Measurements from ENCODE around the gene RPL39. TPM values are rescaled to one million over a fixed set of nuclear protein-coding genes. Genes with fewer than 3 reads are reported as not detected.

The RPL39 gene
- total RNA-seq, 1 donor from 2014 or later = 1,813 TPM

DNA sequence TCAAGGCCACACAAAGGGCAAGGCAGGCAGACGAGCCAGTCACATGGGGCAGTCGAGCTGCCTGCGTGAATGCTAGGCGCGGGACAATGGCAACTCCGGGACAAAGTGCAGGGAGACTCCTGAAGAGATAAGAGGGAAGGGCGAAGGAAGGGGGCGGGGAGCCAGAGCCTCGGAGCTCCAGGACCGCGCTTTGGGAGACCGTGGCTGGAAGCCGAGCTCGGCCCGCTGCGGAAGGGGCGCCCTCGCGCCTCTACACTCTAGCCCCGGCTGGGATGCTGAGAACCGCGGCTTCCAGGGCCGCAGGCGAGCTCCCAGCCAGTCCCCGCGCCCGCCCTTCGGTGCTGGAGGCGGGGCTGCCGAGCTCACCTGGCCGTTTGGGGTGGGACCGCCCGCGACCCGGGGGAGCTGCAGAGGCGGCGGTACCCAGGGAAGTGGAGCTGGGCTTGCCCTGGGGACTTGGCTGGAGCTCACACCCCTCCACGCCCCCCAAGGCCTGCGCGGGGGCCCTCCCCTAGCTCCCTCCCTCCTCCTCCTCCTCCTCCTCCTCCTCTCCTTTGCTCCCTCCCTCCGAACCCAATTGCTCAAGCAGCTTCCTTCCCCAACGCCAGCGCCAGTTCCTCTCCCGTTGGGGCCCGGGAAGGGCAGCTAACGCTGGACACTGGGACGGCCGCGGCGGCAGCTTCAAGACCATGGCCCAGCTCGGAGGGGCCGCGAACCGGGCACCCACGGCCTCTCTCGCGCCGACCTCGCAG is 33.3 kb downstream of the RPL39 start, which contains the start of gene SOWAHD:
Gene SOWAHD (plus strand): TSS at position 610 of the 752 bp plus-strand sequence. CDS start 80 bp downstream, at position 690.
- H3K9me3 ChIP-seq = no peaks in the 10 kb centered on the region
- H3K27ac ChIP-seq = no peak within 1 kb of the TSS
- intact Hi-C loops (cut with DNase I) = no loop called here
- H3K36me3 ChIP-seq = no peaks in the 10 kb centered on the region
- no peak for TF ChIP-seq POLR2A (IDR thresholded peaks at IDR 0.05)
- TF ChIP-seq, protein P1, sequence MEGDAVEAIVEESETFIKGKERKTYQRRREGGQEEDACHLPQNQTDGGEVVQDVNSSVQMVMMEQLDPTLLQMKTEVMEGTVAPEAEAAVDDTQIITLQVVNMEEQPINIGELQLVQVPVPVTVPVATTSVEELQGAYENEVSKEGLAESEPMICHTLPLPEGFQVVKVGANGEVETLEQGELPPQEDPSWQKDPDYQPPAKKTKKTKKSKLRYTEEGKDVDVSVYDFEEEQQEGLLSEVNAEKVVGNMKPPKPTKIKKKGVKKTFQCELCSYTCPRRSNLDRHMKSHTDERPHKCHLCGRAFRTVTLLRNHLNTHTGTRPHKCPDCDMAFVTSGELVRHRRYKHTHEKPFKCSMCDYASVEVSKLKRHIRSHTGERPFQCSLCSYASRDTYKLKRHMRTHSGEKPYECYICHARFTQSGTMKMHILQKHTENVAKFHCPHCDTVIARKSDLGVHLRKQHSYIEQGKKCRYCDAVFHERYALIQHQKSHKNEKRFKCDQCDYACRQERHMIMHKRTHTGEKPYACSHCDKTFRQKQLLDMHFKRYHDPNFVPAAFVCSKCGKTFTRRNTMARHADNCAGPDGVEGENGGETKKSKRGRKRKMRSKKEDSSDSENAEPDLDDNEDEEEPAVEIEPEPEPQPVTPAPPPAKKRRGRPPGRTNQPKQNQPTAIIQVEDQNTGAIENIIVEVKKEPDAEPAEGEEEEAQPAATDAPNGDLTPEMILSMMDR (IDR thresholded peaks at IDR 0.05) = no peak
- TF ChIP-seq POLR2AphosphoS5 (IDR thresholded peaks at IDR 0.05; ENCODE audit: insufficient read depth in 1 of 2, low read depth in 1 of 2) = peak in 1 of 2 donors; percentile 31
- peak within 1 kb of the TSS; percentile 50 to 58 for H3K4me3 ChIP-seq
- H3K27me3 ChIP-seq = no peaks in the 10 kb centered on the region
- H3K4me1 ChIP-seq = no peaks in the 10 kb centered on the region
- DNase-seq (ENCODE audit: extremely low spot score in 2 of 2) = no peak

DNA sequence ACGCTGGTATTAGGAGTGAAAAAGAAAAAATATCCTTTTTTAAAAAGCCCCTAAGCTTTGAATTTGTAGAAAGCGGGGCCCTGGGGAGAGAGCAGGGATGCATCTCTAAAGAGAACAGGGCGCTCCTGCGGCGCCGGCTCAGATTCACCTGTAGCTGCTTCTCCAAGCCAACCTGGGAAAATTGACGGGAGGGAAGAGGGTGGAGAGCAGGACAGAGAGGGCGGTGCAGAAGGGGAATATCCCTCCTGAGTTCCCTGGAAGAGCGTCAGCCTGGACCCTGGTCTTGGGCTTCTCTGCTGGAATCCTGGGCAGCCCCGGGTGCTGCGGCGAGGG is 33.8 kb downstream of the RPL39 start:
- Histone ChIP-seq H3K4me1 (no peaks in the 10 kb centered on the region), H3K27ac (no peak overlapping the region), H3K9me3 (no peaks in the 10 kb centered on the region), H3K4me3 (peak overlapping the region; percentile 50 to 58), H3K36me3 (no peaks in the 10 kb centered on the region), H3K27me3 (no peaks in the 10 kb centered on the region)
- intact Hi-C loops (cut with DNase I) = no loop called here
- TF ChIP-seq POLR2AphosphoS5 (IDR thresholded peaks at IDR 0.05; ENCODE audit: insufficient read depth in 1 of 2, low read depth in 1 of 2) = no peak
- no peak for TF ChIP-seq POLR2A (IDR thresholded peaks at IDR 0.05)
- TF ChIP-seq, protein P1 (IDR thresholded peaks at IDR 0.05) = no peak
- no peak for DNase-seq (ENCODE audit: extremely low spot score in 2 of 2)

DNA sequence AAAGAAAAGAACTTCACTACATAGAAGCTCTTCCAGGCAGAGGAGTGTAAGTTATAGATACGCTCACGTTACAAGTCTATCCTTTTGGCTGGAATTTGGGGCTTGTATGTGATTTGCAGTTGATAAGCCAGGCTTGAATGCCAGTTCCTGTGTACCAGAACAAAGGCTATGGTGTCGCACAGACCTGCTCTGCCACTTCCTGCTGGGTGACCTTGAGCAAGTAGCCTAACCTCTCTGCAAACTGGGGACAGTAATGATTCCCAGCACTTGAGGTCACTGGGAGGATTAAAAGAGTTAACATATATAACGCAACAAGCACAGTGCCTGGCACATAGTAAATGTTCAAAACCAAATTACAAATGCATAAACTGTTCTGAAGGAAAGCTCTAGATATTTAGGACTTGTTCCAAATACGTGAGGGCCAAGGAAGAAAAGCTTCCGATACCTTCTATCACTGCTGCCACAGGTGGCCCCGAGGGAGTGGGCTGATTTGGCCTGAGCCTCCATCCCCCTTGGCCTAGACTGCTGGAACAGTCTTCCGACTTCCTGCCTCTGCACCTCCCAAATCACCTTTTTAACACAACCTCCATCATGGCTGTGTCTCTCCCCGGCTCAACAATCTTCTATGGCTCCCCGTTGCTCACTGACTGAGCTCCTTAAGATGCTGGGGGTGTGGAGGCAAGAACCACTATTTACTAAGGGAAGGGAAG is 34.3 kb downstream of the RPL39 start:
- Histone ChIP-seq H3K36me3 (no peaks in the 10 kb centered on the region), H3K4me1 (no peaks in the 10 kb centered on the region), H3K4me3 (no peak overlapping the region), H3K27me3 (no peaks in the 10 kb centered on the region), H3K9me3 (no peaks in the 10 kb centered on the region), H3K27ac (no peak overlapping the region)
- intact Hi-C loops (cut with DNase I) = no loop called here
- DNase-seq (ENCODE audit: extremely low spot score in 2 of 2) = no peak
- TF ChIP-seq, protein P1 (IDR thresholded peaks at IDR 0.05) = no peak
- TF ChIP-seq POLR2AphosphoS5 (IDR thresholded peaks at IDR 0.05; ENCODE audit: insufficient read depth in 1 of 2, low read depth in 1 of 2) = no peak
- TF ChIP-seq POLR2A (IDR thresholded peaks at IDR 0.05) = no peak

DNA sequence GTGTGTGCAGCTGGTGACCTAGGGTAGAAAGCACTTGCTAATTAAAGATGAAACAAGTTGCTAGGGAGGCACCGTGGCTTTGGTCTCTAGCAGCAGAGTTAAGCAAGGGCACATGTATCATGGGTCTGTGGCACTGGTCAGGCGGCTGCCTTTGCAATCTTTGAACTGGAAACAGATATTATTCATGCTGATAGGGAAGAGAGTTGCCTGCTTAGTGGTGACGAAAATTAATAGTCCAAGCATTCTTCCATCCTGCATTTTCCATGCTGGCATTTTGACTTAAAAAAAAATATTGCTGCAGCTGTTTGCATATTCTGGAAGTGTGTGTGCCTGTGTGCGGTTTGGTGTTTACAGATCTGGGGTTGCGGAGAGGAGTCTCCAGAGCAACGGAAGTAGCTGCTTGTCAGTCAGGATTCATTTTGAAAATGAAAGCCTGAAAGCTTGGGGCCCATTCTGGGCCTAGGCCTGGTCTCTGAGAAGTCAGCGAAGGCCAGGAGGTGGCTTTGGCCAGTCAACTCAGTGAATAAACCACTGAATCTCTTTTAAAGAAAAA is 35.4 kb downstream of the RPL39 start:
- intact Hi-C loops (cut with DNase I) = no loop called here

More for the DNA sequence above, 35.4 kb downstream of the RPL39 start:
- TF ChIP-seq, protein P1 (IDR thresholded peaks at IDR 0.05) = no peak
- TF ChIP-seq POLR2A (IDR thresholded peaks at IDR 0.05) (no peak), POLR2AphosphoS5 (IDR thresholded peaks at IDR 0.05; ENCODE audit: insufficient read depth in 1 of 2, low read depth in 1 of 2) (no peak)
- Histone ChIP-seq H3K9me3 (no peaks in the 10 kb centered on the region), H3K27me3 (no peaks in the 10 kb centered on the region), H3K4me1 (no peaks in the 10 kb centered on the region), H3K27ac (no peak overlapping the region), H3K4me3 (no peak overlapping the region), H3K36me3 (no peaks in the 10 kb centered on the region)
- DNase-seq (ENCODE audit: extremely low spot score in 2 of 2) = no peak

All from vagina (tissue), 2 donors.